Measurements from ENCODE around the gene MS4A4E. TPM values are rescaled to one million over a fixed set of nuclear protein-coding genes. Genes with fewer than 3 reads are reported as not detected.

Gene MS4A4E
- total RNA-seq, 1 donor from 2014 or later: not detected

GRCh38 chr11:60182541-60183330 is 60.2 kb downstream of the MS4A4E start, which contains the start of gene MS4A6A:
TSS of gene MS4A6A (minus strand) at chr11:60183083. CDS start at chr11:60181727, 1,356 bp downstream.
- H3K4me3 Mint-ChIP-seq: no peak within 1 kb of the TSS

DNA sequence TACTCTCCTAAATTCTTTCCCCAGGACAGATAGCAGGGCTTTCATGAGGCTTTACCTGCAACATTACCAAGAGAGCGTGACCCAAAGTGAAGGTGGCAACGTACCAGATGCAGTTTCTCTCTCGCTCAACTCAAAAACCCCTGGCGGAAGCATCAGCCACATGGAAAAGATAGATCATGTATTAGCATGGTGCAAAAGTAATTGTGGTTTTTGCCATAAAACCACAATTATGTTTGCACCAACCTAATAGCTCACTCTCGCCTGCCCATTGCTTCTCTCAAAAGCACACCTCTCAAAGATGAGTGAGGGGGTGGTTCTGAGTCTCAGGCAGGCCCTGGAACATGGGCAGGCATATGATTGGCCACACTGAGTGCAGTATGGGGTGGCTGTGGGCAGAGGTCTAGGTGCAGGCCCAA is 67.1 kb downstream of the MS4A4E start:
- H3K9me3 Mint-ChIP-seq: no peaks in the 10 kb centered on the region
- H3K4me3 Mint-ChIP-seq: no peak overlapping the region
- H3K27me3 Mint-ChIP-seq (ENCODE audit: low read depth): peaks cover 4% of the 10 kb centered on the region
- H3K4me1 Mint-ChIP-seq: no peaks in the 10 kb centered on the region
- no peak for DNase-seq (ENCODE audit: low spot score in 2 of 2, unreplicated experiment in 2 of 2)
- no peak overlapping the region for H3K27ac Mint-ChIP-seq
- no peaks in the 10 kb centered on the region for H3K36me3 Mint-ChIP-seq
- no peak for TF ChIP-seq CTCF (IDR thresholded peaks at IDR 0.05; ENCODE audit: unreplicated experiment)

More at GRCh38 chr11:60182541-60183330, 60.2 kb downstream of the MS4A4E start, which contains the start of gene MS4A6A:
- TF ChIP-seq CTCF (IDR thresholded peaks at IDR 0.05; ENCODE audit: unreplicated experiment): no peak
- Mint-ChIP-seq H3K9me3 (peaks cover 7% of the 10 kb centered on the region), H3K4me1 (no peaks in the 10 kb centered on the region), H3K27ac (no peak within 1 kb of the TSS), H3K36me3 (no peaks in the 10 kb centered on the region), H3K27me3 (ENCODE audit: low read depth) (peaks cover 4% of the 10 kb centered on the region)
- DNase-seq (ENCODE audit: low spot score in 2 of 2, unreplicated experiment in 2 of 2): no peak

DNA sequence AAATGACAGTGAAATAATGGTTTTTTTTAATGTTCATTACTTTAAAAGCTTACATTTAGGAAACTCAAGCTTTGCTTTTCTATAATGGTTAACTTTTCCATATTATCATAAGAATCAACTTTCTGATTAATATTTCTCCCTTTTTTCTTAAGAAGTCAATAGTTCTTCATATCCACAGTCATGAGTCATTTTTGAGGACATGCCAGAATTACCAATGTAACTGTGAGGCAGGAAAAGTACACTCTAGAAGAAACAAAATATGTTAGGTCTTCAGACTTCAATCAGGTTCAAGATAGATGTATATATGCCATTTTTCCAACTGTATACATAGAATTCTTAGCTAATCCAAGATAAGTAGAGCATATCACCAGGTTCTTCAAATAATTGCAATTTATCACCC is 70.9 kb downstream of the MS4A4E start:
- Mint-ChIP-seq H3K27me3 (ENCODE audit: low read depth) (no peaks in the 10 kb centered on the region), H3K36me3 (no peaks in the 10 kb centered on the region), H3K27ac (no peak overlapping the region), H3K4me3 (no peak overlapping the region), H3K9me3 (peaks cover 18% of the 10 kb centered on the region), H3K4me1 (no peaks in the 10 kb centered on the region)
- TF ChIP-seq CTCF (IDR thresholded peaks at IDR 0.05; ENCODE audit: unreplicated experiment): no peak
- no peak for DNase-seq (ENCODE audit: low spot score in 2 of 2, unreplicated experiment in 2 of 2)

DNA sequence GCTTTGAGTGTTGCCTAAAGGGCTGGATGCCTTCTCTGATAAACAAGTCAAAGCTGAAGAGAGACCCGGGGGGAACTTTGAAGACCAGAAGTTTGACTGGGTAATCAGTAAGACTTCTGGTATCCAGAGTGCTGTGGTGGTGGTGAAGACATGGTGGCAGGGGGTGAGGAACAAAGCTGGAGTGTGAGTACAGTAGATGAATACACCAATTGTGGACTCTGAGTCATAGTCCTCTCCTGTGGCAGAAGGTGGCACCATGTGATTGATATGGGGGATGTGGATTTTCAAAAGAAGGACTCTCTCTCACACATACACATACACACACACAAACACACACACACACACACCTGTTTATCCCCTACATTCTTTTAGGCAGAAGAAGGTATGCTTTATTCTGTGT is 72.4 kb downstream of the MS4A4E start:
- DNase-seq (ENCODE audit: low spot score in 2 of 2, unreplicated experiment in 2 of 2): no peak
- Mint-ChIP-seq H3K4me1 (no peaks in the 10 kb centered on the region), H3K36me3 (no peaks in the 10 kb centered on the region), H3K9me3 (peaks cover 18% of the 10 kb centered on the region), H3K27ac (no peak overlapping the region), H3K4me3 (no peak overlapping the region), H3K27me3 (ENCODE audit: low read depth) (no peaks in the 10 kb centered on the region)
- TF ChIP-seq CTCF (IDR thresholded peaks at IDR 0.05; ENCODE audit: unreplicated experiment): no peak

GRCh38 chr11:60169264-60169915 is 73.5 kb downstream of the MS4A4E start:
- Mint-ChIP-seq H3K36me3 (no peaks in the 10 kb centered on the region), H3K9me3 (peaks cover 25% of the 10 kb centered on the region), H3K4me3 (no peak overlapping the region), H3K27ac (no peak overlapping the region), H3K4me1 (no peaks in the 10 kb centered on the region), H3K27me3 (ENCODE audit: low read depth) (no peaks in the 10 kb centered on the region)
- TF ChIP-seq CTCF (IDR thresholded peaks at IDR 0.05; ENCODE audit: unreplicated experiment): peak; percentile 35
- DNase-seq (ENCODE audit: low spot score in 2 of 2, unreplicated experiment in 2 of 2): no peak
